RWPE1 (cell line): ENCODE results near the gene AMIGO1.

Experiments used
- CTCF ChIA-PET: fragments of 350-600 bp; sonication (Branson Sonifier 250); formaldehyde crosslinking; extraction: SDS; loops from one replicate; lab custom pipeline; 2021; lab: Yijun Ruan, JAX
- POLR2A ChIA-PET: fragments of 400-600 bp; formaldehyde crosslinking; extraction: SDS; loops from one replicate; lab custom pipeline; 2020; ENCODE audit warnings: antibody characterized with exemption; ENCODE audit not compliant: low non-redundant PET; lab: Yijun Ruan, JAX
- DNase-seq: peaks from one replicate; pipeline ENCODE4 v3.0.0; 2012; ENCODE audit warnings: low spot score
- H3K27ac ChIP-seq: fragments of 450-650 bp; 2 replicates; pipeline ENCODE4 v1.5.1; 2017
- CTCF ChIP-seq: fragments of 450-650 bp; conservative IDR thresholded peaks from 2 replicates; pipeline ENCODE4 v1.5.1; 2017; ENCODE audit warnings: low read depth, mild to moderate bottlenecking

AMIGO1 gene

GRCh38 chr1:109499661-109500536 lies 9.6 kb downstream of the AMIGO1 start:
- ChIA-PET CTCF (interaction anchor here (0.6 to 4.7 kb wide), 5 partner anchors 9 to 46 kb away, joined by 3 to 53 read pairs (median 4); no protein-coding TSS in a partner anchor), POLR2A (no interaction called here)
- peak; percentile 29 for TF ChIP-seq CTCF
- no peak for DNase-seq
- peak overlapping the region; percentile 19; the same call in 1 of the 2 replicates for H3K27ac ChIP-seq

GRCh38 chr1:109499081-109499480 lies 10.4 kb downstream of the AMIGO1 start:
- no peak for TF ChIP-seq CTCF
- POLR2A ChIA-PET = no interaction called here
- CTCF ChIA-PET = interaction anchor here (0.8 to 4.7 kb wide), 4 partner anchors 31 to 136 kb away, joined by 4 to 53 read pairs (median 6); no protein-coding TSS in a partner anchor
- peak overlapping the region; percentile 19; the same call in 1 of the 2 replicates for H3K27ac ChIP-seq
- no peak for DNase-seq

- H3K27ac ChIP-seq = no peak overlapping the region
- DNase-seq = no peak
- peak; percentile 21; the same call in 1 of the 2 replicates for TF ChIP-seq CTCF
- ChIA-PET CTCF (interaction anchor here (0.7 to 4.7 kb wide), 6 partner anchors 32 to 142 kb away, joined by 3 to 53 read pairs (median 4); no protein-coding TSS in a partner anchor), POLR2A (interaction anchor here (0.7 kb wide), 1 partner anchor 11 kb away, joined by 3 read pairs; the partner anchor contains the start of gene AMIGO1)
Observed at GRCh38 chr1:109498161-109498801, 11.2 kb downstream of the AMIGO1 start.

GRCh38 chr1:109497449-109498160 lies 11.9 kb downstream of the AMIGO1 start:
- TF ChIP-seq CTCF = no peak
- ChIA-PET CTCF (interaction anchor here (0.6 to 4.7 kb wide), 5 partner anchors 35 to 143 kb away, joined by 3 to 53 read pairs (median 3); no protein-coding TSS in a partner anchor), POLR2A (interaction anchor here (0.7 kb wide), 1 partner anchor 12 kb away, joined by 3 read pairs; the partner anchor contains the start of gene AMIGO1)
- no peak overlapping the region for H3K27ac ChIP-seq
- DNase-seq = no peak

- TF ChIP-seq CTCF = no peak
- CTCF ChIA-PET = interaction anchor here (10.6 kb wide), 1 partner anchor 37 kb away, joined by 180 read pairs; no protein-coding TSS in a partner anchor
- POLR2A ChIA-PET = no interaction called here
- H3K27ac ChIP-seq = no peak overlapping the region
- no peak for DNase-seq
Observed at GRCh38 chr1:109495738-109496137, 13.8 kb downstream of the AMIGO1 start.
